Gastroesophageal sphincter (tissue), 2 donors: Measurements from ENCODE around the gene ISCA2.

Source experiments
- EP300 ChIP-seq: sonication (generic); formaldehyde crosslinking; IDR thresholded peaks from one replicate; pipeline ENCODE4 v1.6.1; 2017; ENCODE audit warnings: antibody characterized with exemption, mild to moderate bottlenecking
- POLR2A ChIP-seq, 2 donors: fragments of 450-650 bp; IDR thresholded peaks; one replicate each; pipeline ENCODE4 v1.6.1; 2017; ENCODE audit warnings: antibody characterized with exemption in 2 of 2, mild to moderate bottlenecking in 2 of 2, moderate library complexity in 1 of 2
- POLR2AphosphoS5 ChIP-seq: sonication (generic); formaldehyde crosslinking; IDR thresholded peaks from one replicate; pipeline ENCODE4 v1.6.1; 2017; ENCODE audit warnings: antibody characterized with exemption

DNA sequence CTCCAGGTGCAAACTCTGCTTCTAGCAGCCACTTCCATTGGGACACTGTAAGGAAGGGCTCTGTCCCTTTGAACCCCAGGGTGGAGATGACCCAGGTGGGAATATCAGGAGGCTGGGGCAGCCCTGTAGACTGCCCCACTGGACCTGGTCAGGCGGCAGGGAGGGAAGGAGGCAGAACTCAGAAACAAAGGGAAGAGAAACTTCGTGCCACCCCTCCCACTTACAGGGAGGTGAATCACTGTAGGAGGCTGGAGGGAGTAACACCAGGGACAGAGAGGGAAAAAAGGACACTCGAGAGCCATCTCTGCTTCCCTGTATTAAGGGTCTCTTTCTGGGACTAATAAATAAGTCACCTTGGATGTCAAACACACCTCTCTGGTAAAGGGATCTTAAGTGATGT is 37.4 kb downstream of the ISCA2 start:
- TF ChIP-seq EP300 (no peak), POLR2A (IDR thresholded peaks at IDR 0.05) (no peak), POLR2AphosphoS5 (no peak)
